ENCODE measurements around the gene CSRP1. TPM values are rescaled to one million over a fixed set of nuclear protein-coding genes. Genes with fewer than 3 reads are reported as not detected.
A peak's percentile ranks its signal among the peaks of the same experiment; 100 is the strongest.

The CSRP1 gene
- total and polyA plus RNA-seq, 3 experiments from 2014 or later = 65.0 to 67.6 (median 66.9) TPM

- Histone ChIP-seq H3K27me3 (ENCODE audit: insufficient read depth, low read length, poor library complexity, severe bottlenecking) (no peaks in the 10 kb centered on the region), H3K9me3 (ENCODE audit: low read length) (no peaks in the 10 kb centered on the region), H3K4me1 (ENCODE audit: insufficient read depth, low read length) (no peaks in the 10 kb centered on the region), H3K4me3 (ENCODE audit: low read length) (no peak overlapping the region), H3K27ac (ENCODE audit: low read depth, low read length) (no peak overlapping the region), H3K36me3 (ENCODE audit: insufficient read depth, low read length) (peaks cover 5% of the 10 kb centered on the region)
- H3K9me3 Mint-ChIP-seq = no peaks in the 10 kb centered on the region
- H3K4me1 Mint-ChIP-seq = no peaks in the 10 kb centered on the region
- ChIA-PET CTCF (interaction anchor here (1.0 to 3.0 kb wide), 3 partner anchors 8 to 23 kb away, joined by 3 to 19 read pairs (median 11); partner anchors contain the start of gene CSRP1), POLR2A (no interaction called here)
- no peaks in the 10 kb centered on the region for H3K27me3 Mint-ChIP-seq
- DNase-seq = no peak
- peaks cover 0 to 92% (median 14%) of the 10 kb centered on the region in 3 donors for H3K36me3 Mint-ChIP-seq
- no peak overlapping the region for H3K4me3 Mint-ChIP-seq
- H3K27ac Mint-ChIP-seq = no peak overlapping the region
These were observed 17.9 kb downstream of the CSRP1 start for GRCh38 chr1:201488830-201489589.

- Mint-ChIP-seq H3K4me1 (no peaks in the 10 kb centered on the region), H3K27ac (peak overlapping the region in 1 of 8 donors; percentile 65), H3K9me3 (no peaks in the 10 kb centered on the region), H3K36me3 (peaks cover 0 to 87% (median 10%) of the 10 kb centered on the region in 3 donors), H3K27me3 (peaks cover 0 to under 1% of the 10 kb centered on the region in 2 donors), H3K4me3 (no peak overlapping the region)
- DNase-seq = no peak
- CTCF ChIA-PET = interaction anchor here (11.7 kb wide), 1 partner anchor 22 kb away, joined by 406 read pairs; the partner anchor contains the start of gene CSRP1
- Histone ChIP-seq H3K9me3 (ENCODE audit: low read length) (no peaks in the 10 kb centered on the region), H3K36me3 (ENCODE audit: insufficient read depth, low read length) (peaks cover 5% of the 10 kb centered on the region), H3K4me1 (ENCODE audit: insufficient read depth, low read length) (no peaks in the 10 kb centered on the region), H3K27me3 (ENCODE audit: insufficient read depth, low read length, poor library complexity, severe bottlenecking) (no peaks in the 10 kb centered on the region), H3K27ac (ENCODE audit: low read depth, low read length) (no peak overlapping the region), H3K4me3 (ENCODE audit: low read length) (no peak overlapping the region)
- POLR2A ChIA-PET = no interaction called here
These were observed 19.2 kb downstream of the CSRP1 start for GRCh38 chr1:201487742-201488141.

DNA sequence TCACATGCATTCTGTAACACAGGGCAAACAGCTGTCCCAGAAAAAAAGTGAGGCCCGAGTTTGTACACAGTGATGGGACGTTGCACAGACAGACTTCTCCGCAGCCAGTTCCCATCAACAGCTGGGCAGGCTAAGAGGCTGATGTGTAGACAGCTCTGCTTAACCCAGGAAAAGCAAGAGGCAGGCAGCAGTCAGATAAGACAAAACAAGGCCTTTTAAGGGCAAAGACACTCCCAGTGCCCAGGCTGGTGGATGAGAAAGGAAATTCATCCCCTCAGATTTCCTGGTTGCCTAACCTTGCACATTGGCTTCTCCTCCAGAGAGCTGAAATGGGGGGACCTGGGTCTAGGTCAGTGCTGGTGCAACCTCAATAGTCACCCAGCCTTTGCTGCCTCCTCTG lies 20.7 kb downstream of the CSRP1 start:
- peaks cover 8 to 14% (median 14%) of the 10 kb centered on the region in 3 donors for H3K4me1 Mint-ChIP-seq
- no peak for DNase-seq
- peaks cover 1 to 8% of the 10 kb centered on the region in 2 donors for H3K27me3 Mint-ChIP-seq

DNA sequence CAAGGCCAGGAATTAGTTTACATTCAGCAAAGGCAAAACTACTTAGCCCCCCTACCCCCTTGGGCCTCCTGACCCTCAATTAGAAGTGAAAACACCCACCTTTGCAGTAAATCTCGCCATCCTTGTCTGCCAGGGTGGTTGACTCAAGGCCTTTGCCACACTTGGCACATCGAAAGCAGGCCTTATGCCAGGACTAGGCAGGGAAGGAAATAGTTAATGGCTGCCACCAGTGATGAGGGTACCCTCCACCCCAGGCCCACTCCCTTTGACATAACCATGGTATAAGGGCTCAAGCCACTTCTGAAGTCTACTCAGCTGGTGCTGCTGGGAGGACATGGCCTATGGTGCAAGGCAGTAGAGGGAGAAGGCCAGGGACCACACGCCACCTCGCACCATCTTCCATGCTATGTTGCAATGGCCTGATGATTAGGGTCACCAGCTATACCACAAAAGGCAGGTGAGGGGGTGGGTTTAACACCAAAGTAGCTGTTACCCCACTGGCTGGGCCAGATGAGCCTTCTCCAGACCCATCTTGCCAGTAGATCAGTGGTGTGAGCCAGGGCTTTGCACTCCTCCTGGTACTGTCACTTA lies 21.6 kb downstream of the CSRP1 start:
- no peak overlapping the region for H3K4me3 Mint-ChIP-seq
- H3K9me3 ChIP-seq (ENCODE audit: low read length) = no peaks in the 10 kb centered on the region
- no peak overlapping the region for H3K4me3 ChIP-seq (ENCODE audit: low read length)
- H3K27ac Mint-ChIP-seq = peak overlapping the region in 3 of 8 donors; percentile 0 to 64 (median 24)
- H3K36me3 ChIP-seq (ENCODE audit: insufficient read depth, low read length) = peaks cover 4% of the 10 kb centered on the region
- no peak overlapping the region for H3K27ac ChIP-seq (ENCODE audit: low read depth, low read length)
- H3K36me3 Mint-ChIP-seq = peaks cover 0 to 65% (median 8%) of the 10 kb centered on the region in 3 donors
- CTCF ChIA-PET = interaction anchor here (1.1 to 11.7 kb wide), 2 partner anchors 24 to 37 kb away, joined by 3 to 406 read pairs; partner anchors contain the start of gene CSRP1
- DNase-seq = no peak
- peaks cover 7 to 14% of the 10 kb centered on the region in 2 donors for H3K27me3 Mint-ChIP-seq
- peaks cover 6% of the 10 kb centered on the region for H3K27me3 ChIP-seq (ENCODE audit: insufficient read depth, low read length, poor library complexity, severe bottlenecking)
- H3K9me3 Mint-ChIP-seq = no peaks in the 10 kb centered on the region
- peaks cover 18% of the 10 kb centered on the region for H3K4me1 ChIP-seq (ENCODE audit: insufficient read depth, low read length)
- POLR2A ChIA-PET = no interaction called here
- peaks cover 13 to 23% (median 23%) of the 10 kb centered on the region in 3 donors for H3K4me1 Mint-ChIP-seq

More for the DNA sequence above, 20.7 kb downstream of the CSRP1 start:
- ChIA-PET CTCF (interaction anchor here (1.1 to 11.7 kb wide), 3 partner anchors 23 to 38 kb away, joined by 3 to 406 read pairs (median 3); partner anchors contain the start of gene CSRP1), POLR2A (no interaction called here)
- Histone ChIP-seq H3K27ac (ENCODE audit: low read depth, low read length) (no peak overlapping the region), H3K36me3 (ENCODE audit: insufficient read depth, low read length) (peaks cover 5% of the 10 kb centered on the region), H3K9me3 (ENCODE audit: low read length) (no peaks in the 10 kb centered on the region), H3K4me1 (ENCODE audit: insufficient read depth, low read length) (peaks cover 12% of the 10 kb centered on the region), H3K4me3 (ENCODE audit: low read length) (no peak overlapping the region), H3K27me3 (ENCODE audit: insufficient read depth, low read length, poor library complexity, severe bottlenecking) (peaks cover 6% of the 10 kb centered on the region)
- H3K4me3 Mint-ChIP-seq = no peak overlapping the region
- no peaks in the 10 kb centered on the region for H3K9me3 Mint-ChIP-seq
- peak overlapping the region in 1 of 8 donors; percentile 90 for H3K27ac Mint-ChIP-seq
- peaks cover 0 to 74% (median 10%) of the 10 kb centered on the region in 3 donors for H3K36me3 Mint-ChIP-seq

DNA sequence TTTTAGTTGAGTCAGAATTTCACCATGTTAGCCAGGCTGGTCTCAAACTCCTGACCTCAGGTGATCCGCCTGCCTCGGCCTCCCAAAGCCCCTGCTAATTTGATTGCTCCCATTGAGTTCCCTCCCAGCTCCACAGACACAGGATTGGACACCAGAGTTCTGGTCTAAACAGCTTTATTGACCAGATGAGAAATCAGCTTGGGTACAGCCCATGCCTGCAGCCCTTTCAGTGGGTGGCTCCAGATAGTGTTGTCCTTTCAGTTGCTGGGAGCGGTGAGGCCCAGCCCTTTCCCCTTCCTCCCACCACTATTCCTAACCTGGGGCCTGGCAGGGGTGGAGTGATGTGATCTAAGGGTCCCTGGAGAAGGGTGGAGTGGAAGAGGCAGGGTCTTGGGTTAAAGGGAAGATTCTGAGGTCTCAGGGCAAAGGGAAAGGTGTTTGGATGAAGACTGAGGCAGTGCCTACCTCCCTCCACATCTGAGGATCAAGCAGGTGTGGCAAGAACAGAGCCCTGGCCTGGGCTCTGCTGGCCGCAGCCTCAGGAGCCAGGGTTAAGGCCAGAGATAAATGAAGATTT lies 23.5 kb downstream of the CSRP1 start:
- peak overlapping the region in 2 of 8 donors; percentile 32 to 46 for H3K27ac Mint-ChIP-seq
- H3K27ac ChIP-seq (ENCODE audit: low read depth, low read length) = no peak overlapping the region
- no peaks in the 10 kb centered on the region for H3K9me3 ChIP-seq (ENCODE audit: low read length)
- H3K36me3 ChIP-seq (ENCODE audit: insufficient read depth, low read length) = no peaks in the 10 kb centered on the region
- ChIA-PET POLR2A (interaction anchor here (0.5 kb wide), 1 partner anchor 38 kb away, joined by 3 read pairs; no protein-coding TSS in a partner anchor), CTCF (interaction anchor here (0.9 to 11.7 kb wide), 5 partner anchors 7 to 35 kb away, joined by 3 to 406 read pairs (median 19); partner anchors contain the start of gene CSRP1)
- no peak overlapping the region for H3K4me3 ChIP-seq (ENCODE audit: low read length)
- H3K4me1 ChIP-seq (ENCODE audit: insufficient read depth, low read length) = peaks cover 18% of the 10 kb centered on the region
- peaks cover 0 to 48% (median 6%) of the 10 kb centered on the region in 3 donors for H3K36me3 Mint-ChIP-seq
- peaks cover 13 to 30% (median 29%) of the 10 kb centered on the region in 3 donors for H3K4me1 Mint-ChIP-seq
- no peak for DNase-seq
- peaks cover 7 to 19% of the 10 kb centered on the region in 2 donors for H3K27me3 Mint-ChIP-seq
- H3K9me3 Mint-ChIP-seq = no peaks in the 10 kb centered on the region
- peaks cover 6% of the 10 kb centered on the region for H3K27me3 ChIP-seq (ENCODE audit: insufficient read depth, low read length, poor library complexity, severe bottlenecking)
- H3K4me3 Mint-ChIP-seq = no peak overlapping the region

DNA sequence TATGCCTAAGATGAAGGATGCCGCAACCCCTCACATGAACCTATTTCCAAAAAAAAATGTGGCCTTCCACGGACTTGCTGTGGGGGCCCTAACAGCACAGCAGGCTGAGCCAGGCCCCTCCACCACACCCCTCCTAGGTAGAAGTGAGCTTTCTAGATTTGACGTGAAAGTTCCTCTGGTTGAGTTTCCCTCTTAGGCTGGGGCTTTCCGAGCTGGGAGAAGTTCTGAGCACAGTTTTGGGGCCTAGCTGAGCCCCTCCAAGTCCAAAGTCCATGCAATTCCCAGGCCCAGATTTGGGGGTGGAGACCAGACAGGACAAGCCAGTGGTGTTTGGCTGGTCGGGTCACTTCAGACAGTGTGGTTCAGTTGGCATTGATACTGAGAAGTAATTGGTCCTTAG lies 24.2 kb downstream of the CSRP1 start:
- Mint-ChIP-seq H3K9me3 (no peaks in the 10 kb centered on the region), H3K4me3 (peak overlapping the region in 1 of 7 donors; percentile 72), H3K27me3 (peaks cover 7 to 19% of the 10 kb centered on the region in 2 donors), H3K27ac (peak overlapping the region in 1 of 8 donors; percentile 42), H3K36me3 (peaks cover 0 to 41% (median 6%) of the 10 kb centered on the region in 3 donors), H3K4me1 (peaks cover 13 to 30% (median 29%) of the 10 kb centered on the region in 3 donors)
- H3K27ac ChIP-seq (ENCODE audit: low read depth, low read length) = no peak overlapping the region
- H3K9me3 ChIP-seq (ENCODE audit: low read length) = no peaks in the 10 kb centered on the region
- H3K36me3 ChIP-seq (ENCODE audit: insufficient read depth, low read length) = no peaks in the 10 kb centered on the region
- POLR2A ChIA-PET = interaction anchor here (1.0 to 2.2 kb wide), 2 partner anchors 24 to 31 kb away, joined by 5 to 14 read pairs; partner anchors contain the start of gene CSRP1
- no peak overlapping the region for H3K4me3 ChIP-seq (ENCODE audit: low read length)
- peaks cover 6% of the 10 kb centered on the region for H3K27me3 ChIP-seq (ENCODE audit: insufficient read depth, low read length, poor library complexity, severe bottlenecking)
- CTCF ChIA-PET = interaction anchor here (0.8 to 11.7 kb wide), 12 partner anchors 8 to 55 kb away, joined by 3 to 406 read pairs (median 6); partner anchors contain the start of gene CSRP1
- no peak for DNase-seq
- peaks cover 18% of the 10 kb centered on the region for H3K4me1 ChIP-seq (ENCODE audit: insufficient read depth, low read length)

DNA sequence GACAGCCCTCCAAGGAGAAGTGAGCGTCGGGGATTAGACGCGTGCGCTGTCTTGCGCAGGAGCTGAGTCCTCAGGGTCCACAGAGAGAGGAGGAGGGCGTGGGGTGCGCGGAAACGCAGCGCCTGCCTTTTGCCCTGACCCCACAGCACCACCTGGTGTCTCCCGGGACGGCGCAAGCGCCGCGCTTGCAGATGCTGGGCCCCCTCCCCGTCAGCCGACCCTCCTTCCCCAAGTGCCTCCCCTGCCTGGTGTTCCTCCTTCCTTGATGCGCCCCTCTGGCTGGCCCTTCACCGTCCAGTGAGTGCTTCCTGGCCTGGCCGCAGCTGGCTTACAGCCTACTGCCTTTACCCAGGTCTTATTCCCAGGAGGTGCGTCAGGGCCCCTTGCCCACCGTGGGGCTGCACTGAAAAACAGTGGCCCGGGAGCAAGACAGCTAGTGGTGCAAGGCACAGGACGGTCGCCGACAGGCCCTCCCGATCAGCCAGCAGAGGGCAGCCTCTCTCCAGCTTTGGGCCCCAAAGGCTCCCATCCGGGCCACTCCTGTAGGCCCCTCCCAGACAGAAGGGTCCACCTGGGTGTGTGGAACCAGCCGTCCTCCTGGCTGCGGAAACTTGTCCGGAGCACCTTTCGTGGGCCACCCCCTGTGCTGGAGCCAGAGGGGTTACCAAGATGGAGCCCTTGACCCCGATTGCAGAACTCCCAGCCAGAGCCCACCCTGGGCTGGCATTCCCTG lies 25.0 kb downstream of the CSRP1 start:
- H3K27ac Mint-ChIP-seq = peak overlapping the region in 2 of 8 donors; percentile 46 to 70
- H3K4me3 ChIP-seq (ENCODE audit: low read length) = peak overlapping the region; percentile 49
- POLR2A ChIA-PET = interaction anchor here (1.0 to 2.2 kb wide), 2 partner anchors 24 to 31 kb away, joined by 5 to 14 read pairs; partner anchors contain the start of gene CSRP1
- H3K9me3 ChIP-seq (ENCODE audit: low read length) = no peaks in the 10 kb centered on the region
- DNase-seq = peak; percentile 65 to 85 (median 72)
- H3K36me3 ChIP-seq (ENCODE audit: insufficient read depth, low read length) = no peaks in the 10 kb centered on the region
- no peaks in the 10 kb centered on the region for H3K9me3 Mint-ChIP-seq
- peaks cover 18% of the 10 kb centered on the region for H3K4me1 ChIP-seq (ENCODE audit: insufficient read depth, low read length)
- peaks cover 0 to 33% (median 2%) of the 10 kb centered on the region in 3 donors for H3K36me3 Mint-ChIP-seq
- peaks cover 6% of the 10 kb centered on the region for H3K27me3 ChIP-seq (ENCODE audit: insufficient read depth, low read length, poor library complexity, severe bottlenecking)
- peak overlapping the region; percentile 71 to 87 (median 76) for H3K4me3 Mint-ChIP-seq
- H3K4me1 Mint-ChIP-seq = peaks cover 13 to 30% (median 29%) of the 10 kb centered on the region in 3 donors
- CTCF ChIA-PET = interaction anchor here (0.8 to 11.7 kb wide), 16 partner anchors 9 to 361 kb away, joined by 3 to 406 read pairs (median 4); partner anchors contain the start of gene CSRP1
- H3K27ac ChIP-seq (ENCODE audit: low read depth, low read length) = no peak overlapping the region
- H3K27me3 Mint-ChIP-seq = peaks cover 7 to 23% of the 10 kb centered on the region in 2 donors
